ENCODE data around the gene OR4D1.

Gene OR4D1

GRCh38 chr17:58153671-58154070 lies 5.5 kb downstream of the OR4D1 start:
- DNase-seq (ENCODE audit: low read depth): no peak

- DNase-seq (ENCODE audit: low read depth): no peak
Observed at GRCh38 chr17:58156839-58157803, 8.9 kb downstream of the OR4D1 start.

- DNase-seq (ENCODE audit: low read depth): no peak
Observed at GRCh38 chr17:58158181-58158580, 10.0 kb downstream of the OR4D1 start.

- DNase-seq (ENCODE audit: low read depth): no peak
Observed at GRCh38 chr17:58161566-58161965, 13.4 kb downstream of the OR4D1 start.

- DNase-seq (ENCODE audit: low read depth): no peak
Observed at GRCh38 chr17:58165981-58166380, 17.8 kb downstream of the OR4D1 start.

GRCh38 chr17:58166682-58167081 lies 18.5 kb downstream of the OR4D1 start, which contains the start of gene OR4D2:
Gene OR4D2, plus strand, starts transcription at chr17:58166982. Its CDS starts 2,674 bp downstream, at chr17:58169656.
- DNase-seq (ENCODE audit: low read depth): no peak

- DNase-seq (ENCODE audit: low read depth): no peak
Observed at GRCh38 chr17:58170622-58171021, 22.4 kb downstream of the OR4D1 start.

GRCh38 chr17:58172369-58173071 lies 24.3 kb downstream of the OR4D1 start:
- DNase-seq (ENCODE audit: low read depth): no peak

GRCh38 chr17:58174871-58175270 lies 26.7 kb downstream of the OR4D1 start:
- no peak for DNase-seq (ENCODE audit: low read depth)

GRCh38 chr17:58176200-58176599 lies 28.0 kb downstream of the OR4D1 start:
- no peak for DNase-seq (ENCODE audit: low read depth)

- no peak for DNase-seq (ENCODE audit: low read depth)
Observed at GRCh38 chr17:58181796-58182195, 33.6 kb downstream of the OR4D1 start.

- no peak for DNase-seq (ENCODE audit: low read depth)
Observed at GRCh38 chr17:58183514-58183913, 35.3 kb downstream of the OR4D1 start.

- no peak for DNase-seq (ENCODE audit: low read depth)
Observed at GRCh38 chr17:58184308-58184985, 36.3 kb downstream of the OR4D1 start.

GRCh38 chr17:58184986-58185761 lies 37.0 kb downstream of the OR4D1 start:
- no peak for DNase-seq (ENCODE audit: low read depth)

- no peak for DNase-seq (ENCODE audit: low read depth)
Observed at GRCh38 chr17:58186591-58186990, 38.4 kb downstream of the OR4D1 start.

- no peak for DNase-seq (ENCODE audit: low read depth)
Observed at GRCh38 chr17:58187063-58187462, 38.9 kb downstream of the OR4D1 start.

GRCh38 chr17:58187675-58188074 lies 39.5 kb downstream of the OR4D1 start:
- DNase-seq (ENCODE audit: low read depth): no peak

GRCh38 chr17:58189436-58190146 lies 41.4 kb downstream of the OR4D1 start:
- DNase-seq (ENCODE audit: low read depth): peak; percentile 53

- no peak for DNase-seq (ENCODE audit: low read depth)
Observed at GRCh38 chr17:58191241-58191896, 43.2 kb downstream of the OR4D1 start.

GRCh38 chr17:58192612-58193011 lies 44.4 kb downstream of the OR4D1 start, which contains the start of gene EPX:
Gene EPX, plus strand, starts transcription at chr17:58192726. Its CDS starts 121 bp downstream, at chr17:58192847.
- no peak for DNase-seq (ENCODE audit: low read depth)
